Ovary (tissue), 9 donors: Measurements from ENCODE around the gene DNAJC27. TPM values are rescaled to one million over a fixed set of nuclear protein-coding genes. Genes with fewer than 3 reads are reported as not detected.
A peak's percentile ranks its signal among the peaks of the same experiment; 100 is the strongest.

Experiments used
- DNase-seq, 5 donors: peaks; one replicate each; pipeline ENCODE4 v3.0.0-alpha.2; 2019 to 2020
- H3K27ac ChIP-seq, 2 donors: fragments of 200-600 bp; one replicate each; pipeline versions ENCODE4 v1.5.1 to v1.8.0; 2019 to 2022
- H3K27me3 ChIP-seq: fragments of 200-600 bp; one replicate; pipeline ENCODE4 v1.8.0; 2022
- H3K36me3 ChIP-seq: fragments of 200-600 bp; sonication (generic); one replicate; pipeline ENCODE4 v1.5.1; 2019
- H3K4me1 ChIP-seq: one replicate; pipeline ENCODE4 v1.8.1; 2013; ENCODE audit warnings: mild to moderate bottlenecking, moderate library complexity; ENCODE audit not compliant: insufficient read depth
- H3K4me3 ChIP-seq: fragments of 200-600 bp; sonication (generic); one replicate; pipeline ENCODE4 v1.5.1; 2017
- H3K9me3 ChIP-seq, 2 donors: fragments of 200-600 bp in 1 of 2; sonication (generic) in 1 of 2; one replicate each; pipeline versions ENCODE4 v1.5.1 to v1.8.1; 2013 to 2019; ENCODE audit warnings: mild to moderate bottlenecking in 1 of 2, moderate library complexity in 1 of 2
- EP300 ChIP-seq: sonication (generic); formaldehyde crosslinking; IDR thresholded peaks from one replicate; pipeline ENCODE4 v1.6.1; 2017; ENCODE audit warnings: antibody characterized with exemption
- POLR2A ChIP-seq: fragments of 450-650 bp; IDR thresholded peaks from one replicate; pipeline ENCODE4 v1.6.1; 2017; ENCODE audit warnings: antibody characterized with exemption, mild to moderate bottlenecking, moderate library complexity
- WGBS, 3 donors: extraction: QIAGEN DNeasy Blood & Tissue Kit in 1 of 3; methylation state at CpG; one replicate each; pipeline versions ENCODE4 v1.1.5 to v1.1.7; 2013 to 2017; 5-methylcytosine and 5-hydroxymethylcytosine counted together
- intact Hi-C, 4 donors: fragments of 100-400 bp; cut with DNase I; formaldehyde crosslinking; loops; one replicate each; pipeline versions ENCODE4 v1.11.0 to v1.15.1; 2022 to 2023
- polyA plus RNA-seq, 2 donors: library from polyadenylated mRNA; stranded (reverse); fragments of 200-250 nt in 1 of 2; fragments of 350-450 nt in 1 of 2; fragmentation: Illumina TruSeq in 1 of 2; extraction: RNeasy Lipid Tissue Mini Kit (QIAGEN cat#74804) in 1 of 2; gene quantifications; one replicate each; pipeline ENCODE4 v1.2.3, GENCODE V29; 2013 to 2014
- total RNA-seq, 7 donors: library from RNA; depleted of rRNA in 2 of 7; stranded (reverse); fragments of >200 nt in 2 of 7; fragmentation: NEBNext Ultra II Directional in 3 of 7; extraction: Animal tissue kit (Norgen Biotek cat#: 25700) in 3 of 7; gene quantifications; one replicate each; pipeline versions ENCODE4 v1.1.0 to v1.2.4, GENCODE V29; 2016 to 2023
- TF ChIP-seq, protein P1 (sequence below), 3 donors: fragments of 450-650 bp in 2 of 3; fragments of 200-600 bp in 1 of 3; IDR thresholded peaks; one replicate each; pipeline versions ENCODE4 v1.5.1 to v1.8.0; 2016 to 2022; ENCODE audit warnings: antibody characterized with exemption in 3 of 3, mild to moderate bottlenecking in 1 of 3
- donor health status: DM: no; HTN: no; CAD: no; lungs with moderate emphysema.
- donor health status: DM: no; HTN: no; CAD: no.
- donor health status: Bipolar disorder and iron deficiency.
- donor health status: DM: yes; HTN: yes; CAD: no.
- donor health status: DM: no; HTN: no; CAD: no.
- donor health status: DM: yes; HTN: yes; CAD: no.

Gene DNAJC27
- total and polyA plus RNA-seq, 9 donors: 6.0 to 17.6 (median 12.9) TPM

DNA sequence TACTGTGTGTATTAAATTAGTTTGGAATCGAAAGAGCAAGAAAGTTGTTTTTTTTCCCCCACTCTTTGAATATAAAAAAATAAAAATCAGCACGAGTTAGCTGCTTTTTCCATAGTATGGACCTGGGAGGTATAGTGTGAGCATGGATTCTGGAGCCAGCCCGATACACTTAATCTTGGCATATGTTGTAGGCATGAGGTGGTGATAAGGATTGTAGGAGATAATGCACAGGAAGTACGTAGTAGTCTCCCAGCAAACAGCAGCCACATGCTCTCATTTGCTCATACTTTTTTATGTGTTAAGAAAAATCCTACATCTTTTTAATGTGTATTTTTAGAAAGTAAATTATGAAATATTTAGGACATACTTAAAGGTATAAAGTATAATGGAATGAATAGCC, 2.1 kb upstream of the DNAJC27 start:
- H3K27ac ChIP-seq: no peak overlapping the region

GRCh38 chr2:24972315-24972961, 683 bp upstream of the DNAJC27 start:
- 0 to 1% (median 0%) methylated on average over 19 of the region's 19 CpGs for WGBS, 3 donors
- no peak for TF ChIP-seq EP300
- TF ChIP-seq, protein P1, sequence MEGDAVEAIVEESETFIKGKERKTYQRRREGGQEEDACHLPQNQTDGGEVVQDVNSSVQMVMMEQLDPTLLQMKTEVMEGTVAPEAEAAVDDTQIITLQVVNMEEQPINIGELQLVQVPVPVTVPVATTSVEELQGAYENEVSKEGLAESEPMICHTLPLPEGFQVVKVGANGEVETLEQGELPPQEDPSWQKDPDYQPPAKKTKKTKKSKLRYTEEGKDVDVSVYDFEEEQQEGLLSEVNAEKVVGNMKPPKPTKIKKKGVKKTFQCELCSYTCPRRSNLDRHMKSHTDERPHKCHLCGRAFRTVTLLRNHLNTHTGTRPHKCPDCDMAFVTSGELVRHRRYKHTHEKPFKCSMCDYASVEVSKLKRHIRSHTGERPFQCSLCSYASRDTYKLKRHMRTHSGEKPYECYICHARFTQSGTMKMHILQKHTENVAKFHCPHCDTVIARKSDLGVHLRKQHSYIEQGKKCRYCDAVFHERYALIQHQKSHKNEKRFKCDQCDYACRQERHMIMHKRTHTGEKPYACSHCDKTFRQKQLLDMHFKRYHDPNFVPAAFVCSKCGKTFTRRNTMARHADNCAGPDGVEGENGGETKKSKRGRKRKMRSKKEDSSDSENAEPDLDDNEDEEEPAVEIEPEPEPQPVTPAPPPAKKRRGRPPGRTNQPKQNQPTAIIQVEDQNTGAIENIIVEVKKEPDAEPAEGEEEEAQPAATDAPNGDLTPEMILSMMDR (IDR thresholded peaks at IDR 0.05): peak in 1 of 3 donors; percentile 4
- Histone ChIP-seq H3K27ac (peak overlapping the region; percentile 95 to 99), H3K36me3 (no peaks in the 10 kb centered on the region), H3K4me1 (peaks cover 6% of the 10 kb centered on the region), H3K27me3 (no peaks in the 10 kb centered on the region), H3K9me3 (no peaks in the 10 kb centered on the region), H3K4me3 (peak overlapping the region; percentile 85)
- intact Hi-C loops: loop anchor here in 2 of 4 donors (5.0 to 10.0 kb wide), 2 partner anchors 115 to 222 kb away; no protein-coding TSS in a partner anchor
- DNase-seq: peak; percentile 41 to 59 (median 50)

More for the DNA sequence above, 2.1 kb upstream of the DNAJC27 start:
- no peak for DNase-seq
- H3K4me1 ChIP-seq: peaks cover 6% of the 10 kb centered on the region
- H3K4me3 ChIP-seq: no peak overlapping the region
- TF ChIP-seq EP300 (no peak), POLR2A (no peak)
- TF ChIP-seq, protein P1 (IDR thresholded peaks at IDR 0.05): no peak
- WGBS, 3 donors: 66 to 70% (median 68%) methylated on average over 4 of the region's 4 CpGs
- intact Hi-C loops: loop anchor here in 2 of 4 donors (5.0 to 10.0 kb wide), 2 partner anchors 117 to 221 kb away; no protein-coding TSS in a partner anchor
- H3K9me3 ChIP-seq: no peaks in the 10 kb centered on the region
- H3K36me3 ChIP-seq: no peaks in the 10 kb centered on the region
- H3K27me3 ChIP-seq: no peaks in the 10 kb centered on the region

GRCh38 chr2:24971286-24971535, 544 bp downstream of the DNAJC27 start:
- DNase-seq: no peak

DNA sequence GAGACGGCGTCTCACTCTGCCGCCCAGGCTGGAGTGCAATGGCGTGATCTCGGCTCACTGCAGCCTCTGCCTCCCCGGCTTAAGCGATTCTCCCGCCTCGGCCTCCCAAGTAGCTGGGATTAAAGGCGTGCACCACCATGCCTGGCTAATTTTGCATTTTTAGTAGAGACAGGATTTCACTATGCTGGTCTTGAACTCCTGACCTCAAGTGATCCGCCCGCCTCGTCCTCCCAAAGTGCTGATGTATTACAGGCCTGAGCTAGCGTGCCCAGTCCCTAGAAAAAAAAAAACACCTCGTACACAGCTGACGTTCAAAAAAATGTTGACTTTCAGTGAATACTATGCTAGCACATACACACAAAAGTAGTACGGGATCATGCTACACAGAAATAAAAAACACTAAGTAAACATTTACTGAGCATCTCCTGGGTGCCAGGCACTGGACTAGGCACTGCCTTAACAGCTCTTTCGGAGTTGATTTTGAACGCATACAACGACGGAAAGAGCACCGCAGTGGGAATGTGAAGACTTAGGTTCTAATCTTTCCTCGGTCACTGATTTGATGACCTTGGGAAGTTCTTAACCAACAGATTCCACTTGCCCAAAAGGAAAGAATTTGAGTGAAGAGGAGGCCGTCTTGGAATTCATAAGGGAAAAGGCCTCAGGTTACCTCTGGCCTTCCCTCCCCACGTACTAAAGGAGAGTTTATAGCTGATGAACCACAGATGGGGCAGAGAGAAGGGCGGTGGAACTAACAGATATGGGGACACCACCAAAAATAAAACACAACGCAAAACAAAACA, 1.1 kb downstream of the DNAJC27 start:
- Histone ChIP-seq H3K4me3 (peak overlapping the region; percentile 85), H3K27ac (peak overlapping the region; percentile 95 to 99), H3K36me3 (no peaks in the 10 kb centered on the region), H3K27me3 (no peaks in the 10 kb centered on the region), H3K9me3 (no peaks in the 10 kb centered on the region), H3K4me1 (peaks cover 5% of the 10 kb centered on the region)
- TF ChIP-seq, protein P1 (IDR thresholded peaks at IDR 0.05): no peak
- TF ChIP-seq EP300: no peak
- TF ChIP-seq POLR2A: no peak
- peak; percentile 17 to 57 (median 43) for DNase-seq
- WGBS, 3 donors: 35 to 44% (median 37%) methylated on average over 27 of the region's 27 CpGs
- intact Hi-C loops: loop anchor here in 2 of 4 donors (5.0 to 10.0 kb wide), 2 partner anchors 113 to 224 kb away; no protein-coding TSS in a partner anchor

More at GRCh38 chr2:24971286-24971535, 544 bp downstream of the DNAJC27 start:
- H3K9me3 ChIP-seq: no peaks in the 10 kb centered on the region
- WGBS, 3 donors: 0% methylated on average over 22 to 23 of the region's 23 CpGs
- intact Hi-C loops: loop anchor here in 2 of 4 donors (5.0 to 10.0 kb wide), 2 partner anchors 114 to 224 kb away; no protein-coding TSS in a partner anchor
- H3K27ac ChIP-seq: peak overlapping the region; percentile 95 to 99
- H3K4me3 ChIP-seq: peak overlapping the region; percentile 85
- no peak for TF ChIP-seq EP300
- TF ChIP-seq, protein P1 (IDR thresholded peaks at IDR 0.05): no peak
- no peak for TF ChIP-seq POLR2A
- H3K36me3 ChIP-seq: no peaks in the 10 kb centered on the region
- H3K27me3 ChIP-seq: no peaks in the 10 kb centered on the region
- H3K4me1 ChIP-seq: peaks cover 6% of the 10 kb centered on the region
